SK-N-SH treated with all-trans-retinoic acid at 6 μM for 48 hours (cell line): Measurements from ENCODE around the gene RERE.
"Not testable (repeated sequence)": the region's sequence is repeated elsewhere in the genome, so short reads cannot be mapped to it uniquely, and the experiment has no call there.

Experiments used
- PATZ1 ChIP-seq: fragments of 250-450 bp; sonication (Bioruptor Pico); IDR thresholded peaks from 2 replicates; pipeline ENCODE4 v1.8.0; 2020; ENCODE audit warnings: mild to moderate bottlenecking, moderate library complexity, borderline replicate concordance
- ZC3H10 ChIP-seq: fragments of 250-450 bp; sonication (Bioruptor Pico); IDR thresholded peaks from 2 replicates; pipeline ENCODE4 v1.5.1; 2021; ENCODE audit warnings: mild to moderate bottlenecking, moderate library complexity
- ZNF70 ChIP-seq: fragments of 450-650 bp; formaldehyde crosslinking; IDR thresholded peaks from 2 replicates; pipeline ENCODE4 v1.5.0; 2020; ENCODE audit warnings: mild to moderate bottlenecking, moderate library complexity

GRCh38 chr1:8786204-8786603 lies 31.2 kb downstream of the RERE start:
- not testable (repeated sequence) for TF ChIP-seq ZC3H10, ZNF70, PATZ1 (CRISPR knock-in tag)
